CD4-positive, alpha-beta T cell (primary cell): ENCODE measurements around the gene SH3TC2. TPM values are rescaled to one million over a fixed set of nuclear protein-coding genes. Genes with fewer than 3 reads are reported as not detected.

Source experiments
- ATAC-seq: fragments of 200-7000 bp; cut with Tn5 transposase; one replicate; pipeline ENCODE4 v1.10.0; 2022; ENCODE audit warnings: mild to moderate bottlenecking; ENCODE audit not compliant: poor library complexity
- CTCF ChIA-PET: fragments of 350-600 bp; sonication (Branson Sonifier 250); formaldehyde crosslinking; loops from one replicate; lab custom pipeline; 2021; ENCODE audit warnings: antibody characterized with exemption, inconsistent platforms; lab: Charles Lee
- POLR2A ChIA-PET: fragments of 350-600 bp; sonication (Branson Sonifier 250); formaldehyde crosslinking; loops from one replicate; lab custom pipeline; 2021; ENCODE audit warnings: antibody characterized with exemption, inconsistent platforms; lab: Charles Lee
- DNase-seq, 14 experiments: peaks; one replicate each; pipeline ENCODE4 v3.0.0-alpha.2; 2013 to 2020; ENCODE audit warnings: mixed read lengths in 2 of 14
- H3K27ac ChIP-seq, 2 donors: one replicate each; pipeline versions ENCODE4 v1.5.1 to v1.7.0; 2013; ENCODE audit warnings: low read length in 2 of 2, low read depth in 1 of 2, mild to moderate bottlenecking in 1 of 2
- H3K27me3 ChIP-seq, 2 experiments: 1 replicate in 1 of 2; 2 replicates in 1 of 2; pipeline versions ENCODE4 v1.6.1 to v1.7.0; 2013; ENCODE audit warnings: low read length in 2 of 2, control low read depth in 1 of 2, mild to moderate bottlenecking in 1 of 2, moderate library complexity in 1 of 2; ENCODE audit not compliant: insufficient read depth in 2 of 2, control insufficient read depth in 1 of 2
- H3K36me3 ChIP-seq: one replicate; pipeline ENCODE4 v1.6.1; 2013; ENCODE audit warnings: low read length, control low read depth; ENCODE audit not compliant: insufficient read depth
- H3K4me1 ChIP-seq: one replicate; pipeline ENCODE4 v1.6.1; 2013; ENCODE audit warnings: low read length, control low read depth; ENCODE audit not compliant: insufficient read depth
- H3K4me3 ChIP-seq: one replicate; pipeline ENCODE4 v1.5.1; 2013; ENCODE audit warnings: mild to moderate bottlenecking, low read length, moderate library complexity
- H3K9me3 ChIP-seq, 2 experiments: 1 replicate in 1 of 2; 2 replicates in 1 of 2; pipeline versions ENCODE4 v1.6.1 to v1.7.0; 2013; ENCODE audit warnings: low read length in 2 of 2, mild to moderate bottlenecking in 2 of 2, control low read depth in 1 of 2, moderate library complexity in 1 of 2; ENCODE audit not compliant: control insufficient read depth in 1 of 2, insufficient read depth in 1 of 2
- H3K27ac Mint-ChIP-seq: one replicate; pipeline ENCODE4 v1.8.0; 2020; ENCODE audit warnings: mixed read lengths
- H3K27me3 Mint-ChIP-seq: one replicate; pipeline ENCODE4 v1.8.0; 2021; ENCODE audit warnings: mixed read lengths
- H3K36me3 Mint-ChIP-seq: one replicate; pipeline ENCODE4 v1.8.0; 2021; ENCODE audit warnings: low read depth, mixed read lengths
- H3K4me1 Mint-ChIP-seq: one replicate; pipeline ENCODE4 v1.8.0; 2021; ENCODE audit warnings: low read depth, mixed read lengths
- H3K4me3 Mint-ChIP-seq: one replicate; pipeline ENCODE4 v1.8.0; 2020; ENCODE audit warnings: mild to moderate bottlenecking, mixed read lengths
- H3K9me3 Mint-ChIP-seq: one replicate; pipeline ENCODE4 v1.8.0; 2020; ENCODE audit warnings: mixed read lengths
- intact Hi-C, 2 experiments: fragments of 100-400 bp; cut with DNase I in 1 of 2; cut with micrococcal nuclease in 1 of 2; formaldehyde crosslinking; loops; one replicate each; pipeline versions ENCODE4 v1.15.1 to v1.9.0; 2023 to 2025; cut with DNase I, micrococcal nuclease
- total RNA-seq, 174 experiments: library from RNA in 2 of 174; stranded (reverse) in 2 of 174; gene quantifications; one replicate each; pipeline ENCODE4 v1.2.3 and lab custom pipeline; 2021 to 2026
- TF ChIP-seq, protein P1 (sequence below): fragments of 200-600 bp; IDR thresholded peaks from one replicate; pipeline ENCODE4 v1.8.0; 2022; ENCODE audit warnings: antibody characterized with exemption, mild to moderate bottlenecking

Gene SH3TC2
- total RNA-seq, 2 experiments from 2014 or later = not detected

DNA sequence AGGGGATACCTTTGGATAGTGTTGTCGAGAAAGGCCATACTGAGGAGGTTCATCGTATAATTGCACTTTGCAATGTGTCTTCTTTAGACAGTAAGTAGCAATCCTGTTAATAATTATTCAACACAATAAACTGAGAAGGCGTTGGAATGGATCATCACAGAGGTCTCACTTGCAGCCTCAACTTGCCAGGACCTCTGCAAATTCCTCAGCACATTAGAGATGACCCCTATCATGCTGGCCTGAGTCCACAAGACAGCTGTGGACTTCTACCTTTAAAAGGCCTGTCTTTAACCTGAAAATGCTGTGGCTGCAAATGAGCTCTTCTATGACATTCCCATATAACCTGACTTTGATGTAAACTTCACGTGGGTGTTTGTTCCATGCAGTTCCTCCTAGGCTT is 14.1 kb downstream of the SH3TC2 start:
- Mint-ChIP-seq H3K27me3 (peaks cover 9% of the 10 kb centered on the region), H3K27ac (no peak overlapping the region), H3K9me3 (no peaks in the 10 kb centered on the region), H3K4me3 (no peak overlapping the region), H3K4me1 (no peaks in the 10 kb centered on the region), H3K36me3 (no peaks in the 10 kb centered on the region)
- CTCF ChIA-PET = no interaction called here
- TF ChIP-seq, protein P1, sequence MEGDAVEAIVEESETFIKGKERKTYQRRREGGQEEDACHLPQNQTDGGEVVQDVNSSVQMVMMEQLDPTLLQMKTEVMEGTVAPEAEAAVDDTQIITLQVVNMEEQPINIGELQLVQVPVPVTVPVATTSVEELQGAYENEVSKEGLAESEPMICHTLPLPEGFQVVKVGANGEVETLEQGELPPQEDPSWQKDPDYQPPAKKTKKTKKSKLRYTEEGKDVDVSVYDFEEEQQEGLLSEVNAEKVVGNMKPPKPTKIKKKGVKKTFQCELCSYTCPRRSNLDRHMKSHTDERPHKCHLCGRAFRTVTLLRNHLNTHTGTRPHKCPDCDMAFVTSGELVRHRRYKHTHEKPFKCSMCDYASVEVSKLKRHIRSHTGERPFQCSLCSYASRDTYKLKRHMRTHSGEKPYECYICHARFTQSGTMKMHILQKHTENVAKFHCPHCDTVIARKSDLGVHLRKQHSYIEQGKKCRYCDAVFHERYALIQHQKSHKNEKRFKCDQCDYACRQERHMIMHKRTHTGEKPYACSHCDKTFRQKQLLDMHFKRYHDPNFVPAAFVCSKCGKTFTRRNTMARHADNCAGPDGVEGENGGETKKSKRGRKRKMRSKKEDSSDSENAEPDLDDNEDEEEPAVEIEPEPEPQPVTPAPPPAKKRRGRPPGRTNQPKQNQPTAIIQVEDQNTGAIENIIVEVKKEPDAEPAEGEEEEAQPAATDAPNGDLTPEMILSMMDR = no peak
- intact Hi-C loops = no loop called here
- no peak for DNase-seq
- H3K27me3 ChIP-seq = no peaks in the 10 kb centered on the region
- H3K4me1 ChIP-seq = no peaks in the 10 kb centered on the region
- no peak overlapping the region for H3K27ac ChIP-seq
- H3K9me3 ChIP-seq = no peaks in the 10 kb centered on the region
- POLR2A ChIA-PET = no interaction called here
- H3K4me3 ChIP-seq = no peak overlapping the region
- no peaks in the 10 kb centered on the region for H3K36me3 ChIP-seq
- no peak for ATAC-seq

DNA sequence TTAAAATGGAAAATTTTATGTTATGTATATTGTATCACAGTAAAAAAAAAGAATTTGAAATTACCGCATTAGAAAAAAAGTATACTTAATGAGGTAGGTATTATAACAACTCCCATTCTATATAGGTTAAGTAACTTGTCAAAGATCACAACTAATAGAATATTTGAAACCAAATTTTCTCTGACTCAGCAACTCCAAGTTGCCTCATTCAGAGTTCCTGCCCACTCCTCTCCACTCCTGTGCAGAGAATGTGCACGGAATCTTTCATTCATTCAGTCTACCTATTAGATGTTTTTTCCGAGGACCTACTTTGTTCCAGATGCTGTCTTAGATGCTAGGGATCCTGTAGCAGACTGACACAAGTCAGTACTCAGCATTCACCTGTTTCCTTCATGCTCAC is 15.4 kb downstream of the SH3TC2 start:
- Mint-ChIP-seq H3K36me3 (no peaks in the 10 kb centered on the region), H3K9me3 (no peaks in the 10 kb centered on the region), H3K27ac (no peak overlapping the region), H3K4me1 (no peaks in the 10 kb centered on the region), H3K4me3 (no peak overlapping the region), H3K27me3 (peaks cover 9% of the 10 kb centered on the region)
- H3K4me3 ChIP-seq = no peak overlapping the region
- ChIA-PET POLR2A (no interaction called here), CTCF (no interaction called here)
- TF ChIP-seq, protein P1 = no peak
- intact Hi-C loops = no loop called here
- no peaks in the 10 kb centered on the region for H3K36me3 ChIP-seq
- no peaks in the 10 kb centered on the region for H3K27me3 ChIP-seq
- DNase-seq = no peak
- no peaks in the 10 kb centered on the region for H3K9me3 ChIP-seq
- no peaks in the 10 kb centered on the region for H3K4me1 ChIP-seq
- ATAC-seq = no peak
- no peak overlapping the region for H3K27ac ChIP-seq

DNA sequence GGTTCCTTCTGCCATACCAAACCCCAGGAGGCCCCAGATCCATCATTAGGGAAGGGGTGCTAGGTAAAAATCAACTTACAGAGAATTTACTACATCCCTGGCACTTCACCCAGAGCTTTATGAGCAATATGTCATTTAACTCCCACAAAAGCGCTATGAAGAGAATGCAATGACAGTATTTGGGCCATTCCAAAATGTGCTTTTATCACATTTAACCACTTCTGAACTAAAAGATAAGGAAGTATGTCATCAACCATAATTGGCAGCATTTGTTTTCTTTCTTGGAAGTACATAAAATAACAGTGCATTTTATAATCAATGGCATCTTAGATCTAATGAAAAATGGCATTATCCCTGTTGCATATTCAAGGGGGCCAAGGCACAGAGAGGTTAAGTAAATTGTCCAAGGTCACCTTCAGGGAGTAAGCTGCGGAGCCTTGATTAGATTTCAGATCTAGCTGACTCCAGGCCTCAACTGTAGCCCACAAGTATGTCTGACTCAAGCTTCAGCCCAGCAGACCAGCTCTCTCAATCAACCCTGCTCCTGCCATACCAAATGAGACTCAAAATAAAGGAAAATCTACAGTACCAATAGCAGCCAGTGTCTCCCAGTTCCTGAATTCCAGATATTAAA is 16.5 kb downstream of the SH3TC2 start:
- DNase-seq (no peak), ATAC-seq (no peak)
- Histone ChIP-seq H3K9me3 (no peaks in the 10 kb centered on the region), H3K27ac (no peak overlapping the region), H3K4me3 (no peak overlapping the region), H3K36me3 (no peaks in the 10 kb centered on the region), H3K27me3 (no peaks in the 10 kb centered on the region), H3K4me1 (no peaks in the 10 kb centered on the region)
- H3K27me3 Mint-ChIP-seq = peaks cover 9% of the 10 kb centered on the region
- H3K4me1 Mint-ChIP-seq = no peaks in the 10 kb centered on the region
- CTCF ChIA-PET = no interaction called here
- no peak overlapping the region for H3K4me3 Mint-ChIP-seq
- no peak overlapping the region for H3K27ac Mint-ChIP-seq
- H3K36me3 Mint-ChIP-seq = no peaks in the 10 kb centered on the region
- TF ChIP-seq, protein P1 = no peak
- intact Hi-C loops = no loop called here
- POLR2A ChIA-PET = interaction anchor here (0.6 kb wide), 1 partner anchor 800 kb away, joined by 3 read pairs; no protein-coding TSS in a partner anchor
- H3K9me3 Mint-ChIP-seq = no peaks in the 10 kb centered on the region
